ENCODE results near the gene MRGPRX1.

GRCh38 chr11:18939314-18939713, at the start of gene MRGPRX1:
- TF ChIP-seq POLR2A (IDR thresholded peaks at IDR 0.05; ENCODE audit: low read length), result no peak
- no peak for TF ChIP-seq GATA1 (IDR thresholded peaks at IDR 0.05; ENCODE audit: low read depth, low read length)
